Measurements from ENCODE around the gene CCKAR. TPM values are rescaled to one million over a fixed set of nuclear protein-coding genes. Genes with fewer than 3 reads are reported as not detected.

Gene CCKAR
- total and polyA plus RNA-seq, 2 of the 8 experiments (the other 6 are each of a cell fraction or from before 2014, with no cell fraction given): not detected

DNA sequence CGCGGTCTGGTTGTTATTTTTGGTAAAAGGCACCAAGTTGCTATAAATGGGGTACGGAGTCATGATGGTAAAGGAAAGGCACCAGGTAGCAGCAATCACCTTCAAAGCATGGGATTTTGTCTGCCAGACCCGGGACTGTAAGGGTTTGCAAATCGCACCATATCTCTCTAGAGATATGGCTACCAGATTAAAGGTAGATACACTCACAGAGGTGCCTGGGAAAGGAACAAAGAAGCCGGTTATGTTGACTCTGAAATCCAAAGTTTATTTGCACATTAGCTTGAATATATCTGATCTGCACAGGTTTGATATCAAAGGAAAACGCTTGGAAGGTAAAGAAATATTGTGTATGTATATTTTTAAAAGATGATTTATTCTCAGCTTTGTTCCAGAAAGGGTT, 4.6 kb downstream of the CCKAR start:
- POLR2A ChIA-PET (ENCODE audit: partially characterized antibody): no interaction called here
- H3K79me2 ChIP-seq (ENCODE audit: control insufficient read depth in 1 of 2, insufficient read depth in 2 of 2, low read length in 2 of 2): no peaks in the 10 kb centered on the region
- no peak for TF ChIP-seq POLR2AphosphoS5 (IDR thresholded peaks at IDR 0.05; ENCODE audit: low read depth, low read length)
- TF ChIP-seq RBBP5 (IDR thresholded peaks at IDR 0.05; ENCODE audit: borderline replicate concordance, low read depth, low read length): no peak
- no peak for TF ChIP-seq FOSL1 (IDR thresholded peaks at IDR 0.05; ENCODE audit: insufficient read depth, low read depth, low read length)
- no peak for TF ChIP-seq RNF2 (IDR thresholded peaks at IDR 0.05; ENCODE audit: borderline replicate concordance, low read depth, low read length, missing control alignments, poor library complexity, severe bottlenecking)
- TF ChIP-seq POU5F1 (IDR thresholded peaks at IDR 0.05; ENCODE audit: low read depth, low read length): no peak

More for the DNA sequence above, 4.6 kb downstream of the CCKAR start:
- Histone ChIP-seq H4K8ac (ENCODE audit: extremely low read depth, insufficient read depth, low read length) (no peak overlapping the region), H3K18ac (ENCODE audit: extremely low read depth, low read length) (no peak overlapping the region), H3K4me3 (ENCODE audit: extremely low read depth in 1 of 4, insufficient read depth in 2 of 4, low read depth in 3 of 4, low read length in 4 of 4) (no peak overlapping the region), H3K4me1 (replicated peaks in 1 of 4; ENCODE audit: control insufficient read depth in 3 of 4, insufficient read depth in 4 of 4, low read length in 3 of 4) (no peaks in the 10 kb centered on the region; a peak in 1 of 7 replicates), H4K20me1 (replicated peaks in 1 of 2; ENCODE audit: control insufficient read depth in 1 of 2, insufficient read depth in 2 of 2, low read length in 2 of 2) (no peaks in the 10 kb centered on the region), H3K23me2 (ENCODE audit: low read depth, low read length) (no peaks in the 10 kb centered on the region), H2BK15ac (ENCODE audit: low read length) (no peak overlapping the region), H3K9ac (replicated peaks in 1 of 4; ENCODE audit: extremely low read depth in 1 of 4, low read depth in 3 of 4, low read length in 3 of 4) (no peak overlapping the region), H2BK120ac (replicated peaks; ENCODE audit: low read depth, low read length) (no peak overlapping the region), H3K56ac (replicated peaks; ENCODE audit: insufficient read length, low read depth, low read length) (no peak overlapping the region), H2BK20ac (ENCODE audit: low read length) (no peak overlapping the region), H3K4me2 (ENCODE audit: insufficient read depth in 1 of 2, low read depth in 2 of 2, low read length in 2 of 2) (no peak overlapping the region), H2BK5ac (ENCODE audit: low read depth, low read length) (no peak overlapping the region), H3K9me3 (ENCODE audit: insufficient read depth in 2 of 2, low read depth in 1 of 2, low read length in 1 of 2) (no peaks in the 10 kb centered on the region), H3K27ac (ENCODE audit: low read depth, low read length) (no peak overlapping the region), H3K27me3 (replicated peaks in 1 of 4; ENCODE audit: control insufficient read depth in 3 of 4, extremely low read depth in 1 of 4, insufficient read depth in 3 of 4, low read length in 3 of 4) (no peaks in the 10 kb centered on the region), H3K23ac (ENCODE audit: insufficient read length) (no peak overlapping the region), H4K91ac (replicated peaks; ENCODE audit: insufficient read length, low read length) (no peak overlapping the region), H3K14ac (ENCODE audit: insufficient read length) (no peak overlapping the region), H3K4ac (replicated peaks; ENCODE audit: insufficient read length, low read depth, low read length) (no peak overlapping the region), H2AK5ac (ENCODE audit: low read depth, low read length) (no peak overlapping the region), H4K5ac (ENCODE audit: insufficient read length, low read depth, low read length) (no peak overlapping the region), H2BK12ac (ENCODE audit: low read depth, low read length) (no peak overlapping the region), H3K36me3 (ENCODE audit: control insufficient read depth in 2 of 4, insufficient read depth in 4 of 4, low read length in 3 of 4) (no peaks in the 10 kb centered on the region), H3K79me1 (ENCODE audit: low read depth, low read length) (no peaks in the 10 kb centered on the region), H2AFZ (ENCODE audit: low read length) (no peak overlapping the region)
- DNase-seq (ENCODE audit: low read depth in 1 of 2, low spot score in 2 of 2): no peak
- FAIRE-seq: no peak
- 93% methylated on average over 7 of the region's 7 CpGs; no CpG with 5 or more reads in 1 of the 2 experiments for WGBS, 2 experiments (ENCODE audit: extremely low coverage in 1 of 2, insufficient coverage in 1 of 2, insufficient read length in 1 of 2, insufficient replicate concordance in 2 of 2, low coverage in 1 of 2, low lambda C conversion rate in 2 of 2, missing lambda C conversion rate in 1 of 2)
- CTCF ChIA-PET (ENCODE audit: partially characterized antibody): interaction anchor here (0.9 to 1.6 kb wide), 2 partner anchors 14 to 27 kb away, joined by 3 read pairs; no protein-coding TSS in a partner anchor
